ENCODE results near the gene NFIB.

Gene NFIB

GRCh38 chr9:14293801-14294200 is 20.1 kb downstream of the NFIB start:
- H4K20me1 ChIP-seq (ENCODE audit: insufficient read depth, low read length, poor library complexity, severe bottlenecking): no peaks in the 10 kb centered on the region
- no peak overlapping the region for H2AFZ ChIP-seq (ENCODE audit: low read length)
- no peaks in the 10 kb centered on the region for H3K9me2 ChIP-seq (replicated peaks; ENCODE audit: low read depth, low read length)
- H3K9me3 ChIP-seq (ENCODE audit: insufficient read depth, low read depth, low read length): no peaks in the 10 kb centered on the region
- no peak overlapping the region for H3K4me3 ChIP-seq (ENCODE audit: low read length, poor library complexity, severe bottlenecking)
- no peaks in the 10 kb centered on the region for H3F3A ChIP-seq (ENCODE audit: low read depth)
- H3K9ac ChIP-seq (ENCODE audit: low read depth, low read length, poor library complexity, severe bottlenecking): no peak overlapping the region
- peaks cover 5% of the 10 kb centered on the region for H3K27me3 ChIP-seq (ENCODE audit: insufficient read depth, low read length, poor library complexity, severe bottlenecking)
- H3K4me2 ChIP-seq (ENCODE audit: low read depth, low read length, poor library complexity, severe bottlenecking): no peak overlapping the region
- no peak for TF ChIP-seq EZH2phosphoT487 (IDR thresholded peaks at IDR 0.05; ENCODE audit: borderline replicate concordance)
- no peak for TF ChIP-seq CTCF (conservative IDR thresholded peaks at IDR 0.05; ENCODE audit: low read length)
- no peaks in the 10 kb centered on the region for H3K36me3 ChIP-seq (ENCODE audit: insufficient read depth, low read length)
- H3K4me1 ChIP-seq (ENCODE audit: insufficient read depth, low read length, poor library complexity, severe bottlenecking): no peaks in the 10 kb centered on the region
- no peaks in the 10 kb centered on the region for H3K79me2 ChIP-seq (ENCODE audit: insufficient read depth, low read length)

- H3K4me3 ChIP-seq (ENCODE audit: low read length, poor library complexity, severe bottlenecking): no peak overlapping the region
- H3F3A ChIP-seq (ENCODE audit: low read depth): no peaks in the 10 kb centered on the region
- no peaks in the 10 kb centered on the region for H4K20me1 ChIP-seq (ENCODE audit: insufficient read depth, low read length, poor library complexity, severe bottlenecking)
- no peaks in the 10 kb centered on the region for H3K9me3 ChIP-seq (ENCODE audit: insufficient read depth, low read depth, low read length)
- no peaks in the 10 kb centered on the region for H3K36me3 ChIP-seq (ENCODE audit: insufficient read depth, low read length)
- peaks cover 5% of the 10 kb centered on the region for H3K27me3 ChIP-seq (ENCODE audit: insufficient read depth, low read length, poor library complexity, severe bottlenecking)
- no peak overlapping the region for H3K4me2 ChIP-seq (ENCODE audit: low read depth, low read length, poor library complexity, severe bottlenecking)
- no peak overlapping the region for H3K9ac ChIP-seq (ENCODE audit: low read depth, low read length, poor library complexity, severe bottlenecking)
- H3K79me2 ChIP-seq (ENCODE audit: insufficient read depth, low read length): no peaks in the 10 kb centered on the region
- TF ChIP-seq EZH2phosphoT487 (IDR thresholded peaks at IDR 0.05; ENCODE audit: borderline replicate concordance): no peak
- no peak for TF ChIP-seq CTCF (conservative IDR thresholded peaks at IDR 0.05; ENCODE audit: low read length)
- no peaks in the 10 kb centered on the region for H3K4me1 ChIP-seq (ENCODE audit: insufficient read depth, low read length, poor library complexity, severe bottlenecking)
- no peaks in the 10 kb centered on the region for H3K9me2 ChIP-seq (replicated peaks; ENCODE audit: low read depth, low read length)
- H2AFZ ChIP-seq (ENCODE audit: low read length): no peak overlapping the region
Observed at GRCh38 chr9:14292181-14292739, 21.7 kb downstream of the NFIB start.

GRCh38 chr9:14289916-14290315 is 24.0 kb downstream of the NFIB start:
- H3K4me1 ChIP-seq (ENCODE audit: insufficient read depth, low read length, poor library complexity, severe bottlenecking): no peaks in the 10 kb centered on the region
- no peaks in the 10 kb centered on the region for H3K9me3 ChIP-seq (ENCODE audit: insufficient read depth, low read depth, low read length)
- no peaks in the 10 kb centered on the region for H3K9me2 ChIP-seq (replicated peaks; ENCODE audit: low read depth, low read length)
- no peaks in the 10 kb centered on the region for H3F3A ChIP-seq (ENCODE audit: low read depth)
- H2AFZ ChIP-seq (ENCODE audit: low read length): no peak overlapping the region
- no peak overlapping the region for H3K4me3 ChIP-seq (ENCODE audit: low read length, poor library complexity, severe bottlenecking)
- no peaks in the 10 kb centered on the region for H4K20me1 ChIP-seq (ENCODE audit: insufficient read depth, low read length, poor library complexity, severe bottlenecking)
- H3K9ac ChIP-seq (ENCODE audit: low read depth, low read length, poor library complexity, severe bottlenecking): no peak overlapping the region
- H3K4me2 ChIP-seq (ENCODE audit: low read depth, low read length, poor library complexity, severe bottlenecking): no peak overlapping the region
- TF ChIP-seq EZH2phosphoT487 (IDR thresholded peaks at IDR 0.05; ENCODE audit: borderline replicate concordance) (no peak), CTCF (conservative IDR thresholded peaks at IDR 0.05; ENCODE audit: low read length) (no peak)
- peaks cover 5% of the 10 kb centered on the region for H3K27me3 ChIP-seq (ENCODE audit: insufficient read depth, low read length, poor library complexity, severe bottlenecking)
- no peaks in the 10 kb centered on the region for H3K36me3 ChIP-seq (ENCODE audit: insufficient read depth, low read length)
- H3K79me2 ChIP-seq (ENCODE audit: insufficient read depth, low read length): no peaks in the 10 kb centered on the region
